GM19324 (cell line): Measurements from ENCODE around the gene SPTLC3.

ENCODE experiments used
- ATAC-seq: cut with Tn5 transposase; IDR thresholded peaks from one replicate; pipeline ENCODE4 v1.9.1; 2021; ENCODE audit warnings: mild to moderate bottlenecking, moderate library complexity; ENCODE audit not compliant: unreplicated experiment, low FRiP score

Gene SPTLC3

DNA sequence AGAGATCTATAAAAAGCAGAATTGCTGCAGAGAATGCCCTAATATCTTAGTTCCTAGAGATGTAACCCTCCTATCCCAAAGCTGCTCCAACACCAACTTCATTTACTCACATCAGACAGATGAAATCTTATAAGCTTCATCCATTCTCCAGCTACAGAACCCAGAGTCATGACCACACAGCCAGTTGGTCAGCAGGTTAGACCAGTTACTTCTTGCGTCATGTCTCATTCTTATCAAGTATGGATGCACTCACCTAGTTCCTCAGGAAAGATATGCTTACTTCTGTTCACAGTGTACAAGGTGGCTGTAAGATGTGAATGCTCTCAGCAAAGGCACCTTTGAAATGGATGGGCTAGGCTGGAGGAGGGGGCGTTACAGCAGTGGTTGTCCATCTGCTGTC is 164.4 kb downstream of the SPTLC3 start:
- ATAC-seq = no peak

GRCh38 chr20:13174402-13174801 is 165.6 kb downstream of the SPTLC3 start:
- ATAC-seq = no peak

DNA sequence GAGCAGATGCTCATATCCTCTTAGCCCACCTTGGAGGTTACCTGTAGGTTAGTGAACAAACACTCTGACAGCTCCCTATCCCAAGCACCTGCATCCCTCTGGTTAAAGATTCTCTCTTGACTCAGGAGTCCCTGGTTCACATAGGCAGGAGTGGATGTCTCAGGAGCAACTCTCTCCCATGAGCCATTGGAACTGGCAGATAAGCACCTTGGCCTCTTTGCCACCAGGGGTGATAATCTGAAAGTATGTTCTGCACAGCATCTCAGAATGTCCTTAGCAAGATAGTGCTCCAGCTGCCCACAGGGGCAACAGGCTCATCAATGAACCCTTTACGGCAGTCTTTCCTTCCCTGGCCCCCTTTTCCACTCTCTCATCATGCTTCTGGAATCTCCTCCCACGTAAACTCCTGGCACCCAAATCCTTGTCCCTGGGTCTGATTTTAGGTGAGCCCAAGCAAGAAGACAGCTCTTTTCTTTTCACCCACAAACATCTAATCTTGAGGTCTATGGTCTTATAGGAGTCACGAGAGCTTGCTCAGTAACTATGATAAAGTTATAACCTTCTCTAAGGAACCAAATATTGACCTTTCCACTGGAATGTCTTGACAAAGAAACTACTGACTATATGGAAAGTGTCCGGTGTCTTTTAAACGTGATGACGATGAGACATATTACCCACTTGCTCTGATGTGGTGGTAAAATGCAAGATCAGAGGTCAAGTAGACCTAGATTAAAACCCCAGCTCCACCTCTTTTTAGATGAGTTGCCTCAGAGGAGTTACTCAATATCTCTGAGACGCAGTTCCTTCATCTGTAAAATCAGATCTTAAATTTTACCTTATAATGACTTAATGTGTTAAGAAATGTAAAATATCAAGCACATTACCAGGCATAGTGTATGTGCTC is 172.5 kb downstream of the SPTLC3 start:
- no peak for ATAC-seq

- no peak for ATAC-seq
Measured at GRCh38 chr20:13183005-13183404, 174.2 kb downstream of the SPTLC3 start.

GRCh38 chr20:13186043-13186774 is 177.4 kb downstream of the SPTLC3 start:
- no peak for ATAC-seq

DNA sequence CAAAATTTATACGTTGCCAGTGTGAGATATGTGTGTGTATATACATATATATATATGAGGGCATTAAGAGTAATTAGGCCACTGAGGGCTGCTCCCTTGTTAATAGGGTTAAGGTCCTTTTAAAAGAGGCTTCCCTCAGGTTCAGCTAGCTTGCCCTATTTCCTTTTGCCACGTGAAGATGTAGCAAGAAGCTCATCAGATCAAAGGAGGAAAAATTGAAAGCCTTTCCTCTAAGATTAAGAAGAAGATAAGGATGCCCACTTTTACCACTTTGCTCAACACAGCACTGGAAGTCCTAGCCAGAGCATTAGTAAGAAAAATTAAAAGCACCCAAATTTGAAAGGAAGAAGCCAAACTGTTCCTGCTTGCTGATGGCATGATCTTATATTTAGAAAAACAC is 179.1 kb downstream of the SPTLC3 start:
- no peak for ATAC-seq

DNA sequence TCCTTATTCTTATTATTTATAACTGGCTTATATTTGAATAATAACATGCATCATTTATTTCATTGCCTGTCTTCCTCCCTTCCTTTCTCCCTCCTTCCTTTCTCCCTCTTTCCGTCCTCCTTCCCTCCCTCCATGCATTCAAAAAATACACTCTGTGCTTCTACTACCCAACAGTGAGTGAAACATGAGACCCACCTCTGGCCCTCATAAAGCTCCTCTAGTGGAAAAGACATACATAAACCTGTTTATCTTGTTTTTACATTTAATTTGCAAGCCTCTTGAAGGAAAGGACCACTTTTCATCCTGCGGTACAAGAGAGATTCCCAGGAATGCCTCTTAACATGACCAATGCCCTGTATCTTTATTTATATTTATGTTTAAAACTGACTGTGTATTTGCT is 190.5 kb downstream of the SPTLC3 start:
- no peak for ATAC-seq

DNA sequence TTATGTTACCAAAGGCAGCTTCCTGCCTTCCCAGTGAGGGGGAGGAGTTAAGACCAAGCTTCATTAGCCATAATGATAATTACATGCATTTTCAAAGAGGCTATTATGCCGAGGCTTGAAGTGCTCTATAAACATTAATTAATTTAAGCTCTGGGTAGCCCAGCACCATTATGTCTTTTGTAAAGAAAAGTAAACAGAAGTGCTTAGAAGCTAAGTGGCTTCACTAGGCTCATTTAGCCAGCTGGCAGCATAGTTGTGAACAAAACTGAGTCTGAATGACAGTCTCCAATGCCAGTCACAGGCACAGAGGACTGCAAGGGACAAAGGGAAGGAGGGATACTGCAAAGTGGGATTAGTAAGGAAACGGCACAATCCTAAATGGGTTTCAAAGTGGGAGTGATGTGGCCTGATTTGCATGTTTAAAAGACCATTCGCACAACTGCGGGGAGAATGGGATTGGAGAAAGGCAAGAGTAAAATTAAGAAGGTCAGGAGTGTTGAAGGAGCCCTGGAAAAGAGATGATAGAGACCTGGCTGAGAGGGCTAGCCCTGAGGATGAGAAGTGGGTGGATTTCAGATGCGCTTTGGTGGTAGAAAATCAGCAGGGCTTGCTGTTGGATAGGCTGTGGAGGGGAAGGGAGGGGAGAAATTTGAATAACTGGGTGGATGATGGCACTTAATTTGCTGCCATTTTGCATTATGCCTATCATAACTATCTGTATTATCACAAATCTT is 192.2 kb downstream of the SPTLC3 start:
- no peak for ATAC-seq

DNA sequence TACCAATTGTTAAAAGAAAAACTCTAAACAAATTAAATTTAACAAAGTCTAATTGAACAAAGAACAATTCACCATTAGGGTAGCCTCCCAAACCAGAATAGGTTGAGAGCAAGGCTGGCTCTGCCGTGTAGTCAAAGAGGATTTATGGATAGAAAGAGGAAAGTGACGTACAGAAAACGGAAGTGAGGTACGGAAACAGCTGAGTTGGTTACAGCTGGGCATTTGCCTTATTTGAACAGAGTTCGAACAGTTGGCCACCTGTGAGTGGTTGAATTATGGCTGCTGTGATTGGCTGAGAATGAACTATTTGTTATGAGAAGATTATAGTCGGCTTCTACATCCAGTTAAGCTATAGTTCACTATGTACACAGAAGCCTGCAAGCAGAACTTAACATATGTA is 193.8 kb downstream of the SPTLC3 start:
- ATAC-seq = no peak

DNA sequence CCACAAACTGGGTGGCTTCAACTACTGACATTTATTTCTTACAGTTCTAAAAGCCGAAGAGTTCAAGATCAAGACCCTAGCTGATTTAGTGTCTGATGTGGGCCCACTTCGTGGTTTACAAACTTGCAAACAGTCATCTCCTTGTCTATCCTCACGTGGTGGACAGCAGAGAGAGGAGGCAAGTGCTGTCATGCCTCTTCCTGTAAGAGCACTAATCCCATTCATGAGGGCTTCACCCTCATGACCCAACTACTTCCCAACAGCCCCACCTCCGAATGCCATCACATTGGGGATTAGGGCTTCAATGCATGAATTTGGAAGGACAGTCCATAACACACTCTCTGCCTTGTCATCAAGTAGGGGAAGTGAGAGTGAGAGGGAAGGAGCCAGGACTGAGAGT is 196.7 kb downstream of the SPTLC3 start:
- ATAC-seq = no peak

GRCh38 chr20:13205848-13206434 is 197.2 kb downstream of the SPTLC3 start:
- ATAC-seq = no peak

DNA sequence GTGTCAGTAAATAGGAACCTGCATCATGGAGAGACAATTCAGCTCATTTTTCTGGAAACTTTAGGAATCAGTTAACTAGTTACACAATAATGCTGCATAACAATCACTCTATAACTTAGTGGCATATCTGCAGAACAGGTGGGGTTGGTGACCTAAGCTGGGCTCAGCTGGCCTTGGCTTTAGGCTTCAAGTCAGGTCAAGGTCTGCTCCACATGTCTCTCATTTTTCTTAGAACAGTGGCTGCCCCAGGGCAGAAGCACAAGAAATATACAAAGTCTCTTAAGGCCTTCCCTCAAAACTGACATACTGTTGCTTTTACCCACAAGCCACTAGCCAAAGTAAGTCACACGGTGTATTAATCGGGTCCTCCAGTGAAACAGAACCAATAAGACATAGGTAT is 198.2 kb downstream of the SPTLC3 start:
- ATAC-seq = no peak

- ATAC-seq = no peak
Measured at GRCh38 chr20:13211956-13212618, 203.3 kb downstream of the SPTLC3 start.

- ATAC-seq = no peak
Measured at GRCh38 chr20:13212750-13213149, 204.0 kb downstream of the SPTLC3 start.

DNA sequence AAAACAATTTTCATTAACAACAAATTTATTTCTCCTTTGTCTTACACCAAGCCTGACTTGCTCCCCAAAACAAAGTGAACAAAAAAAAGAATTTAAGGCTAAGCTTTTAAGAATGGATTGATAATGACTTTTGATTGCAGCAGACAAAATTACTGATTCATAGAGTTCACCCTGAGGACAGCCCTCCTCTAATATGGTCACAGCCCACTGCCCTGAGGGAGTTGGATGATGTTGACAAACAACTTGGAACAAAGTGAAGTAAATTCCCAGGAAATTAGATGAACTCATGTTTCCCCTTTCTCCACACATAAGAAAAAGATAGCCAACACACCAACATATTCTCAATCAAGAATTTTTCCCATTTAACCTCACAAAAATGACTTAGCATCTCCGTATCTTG is 204.6 kb downstream of the SPTLC3 start:
- no peak for ATAC-seq

DNA sequence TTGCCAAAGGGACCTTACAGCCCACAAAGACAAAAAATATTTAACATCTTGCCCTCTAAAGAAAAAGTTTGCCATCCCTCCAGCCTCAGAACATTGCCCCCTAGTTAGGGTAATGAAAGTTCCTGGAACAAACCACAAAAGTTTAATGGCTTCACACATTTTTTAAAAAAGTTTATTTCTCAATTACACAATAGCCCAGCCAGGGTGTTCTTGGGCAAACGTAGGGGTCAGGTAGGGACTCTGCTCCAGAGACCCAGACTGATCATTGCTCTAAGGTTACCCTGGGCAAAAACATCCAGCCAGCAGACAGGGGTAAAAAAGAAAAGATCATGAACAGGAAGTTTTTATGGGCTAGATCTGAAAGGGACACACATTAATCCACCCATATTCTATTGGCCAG is 207.8 kb downstream of the SPTLC3 start:
- ATAC-seq = no peak
